GM19239 (cell line): Measurements from ENCODE around the gene OTOF.

Experiments
- DNase-seq: peaks from one replicate; pipeline ENCODE4 v3.0.0; 2011; ENCODE audit warnings: low spot score; ENCODE audit not compliant: insufficient read length
- FAIRE-seq: peaks from 2 replicates; lab custom pipeline; 2011; peaks lifted over from hg19 to GRCh38; lab: Jason Lieb, UNC

OTOF gene

DNA sequence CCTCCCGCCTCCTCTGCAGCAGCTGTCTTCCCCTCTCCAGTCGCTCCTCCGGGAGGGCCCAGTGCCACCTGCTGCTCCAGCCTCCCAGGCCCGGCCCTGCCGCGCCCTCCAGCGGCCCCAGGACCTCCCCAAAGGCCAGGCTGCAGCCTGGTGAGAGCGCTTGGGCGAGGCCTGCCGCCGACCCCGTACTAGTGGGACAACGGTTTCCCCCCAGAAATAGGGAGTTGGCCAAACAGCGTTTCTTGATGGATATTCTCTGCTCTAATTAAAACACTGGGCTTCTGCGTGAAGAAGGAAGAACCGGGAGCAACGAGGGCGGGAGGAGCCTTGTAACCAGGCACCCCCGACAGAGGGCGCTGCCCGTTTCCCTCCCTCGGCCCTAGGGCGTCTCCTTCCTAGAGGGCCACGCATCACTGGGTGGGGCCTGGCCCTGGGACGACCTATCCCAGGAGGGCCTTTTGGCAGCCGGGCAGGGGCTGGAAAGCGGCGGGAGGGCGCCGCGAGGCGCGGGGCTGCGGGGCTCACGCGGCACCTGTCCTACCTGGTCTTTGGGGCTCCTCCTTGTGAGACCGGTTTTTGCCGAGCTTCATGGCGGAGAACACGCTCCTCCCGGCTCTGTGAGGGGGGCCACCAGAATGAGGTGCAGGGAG lies 25.4 kb upstream of the OTOF start:
- DNase-seq (peak; percentile 88), FAIRE-seq (peak; percentile 71)

DNA sequence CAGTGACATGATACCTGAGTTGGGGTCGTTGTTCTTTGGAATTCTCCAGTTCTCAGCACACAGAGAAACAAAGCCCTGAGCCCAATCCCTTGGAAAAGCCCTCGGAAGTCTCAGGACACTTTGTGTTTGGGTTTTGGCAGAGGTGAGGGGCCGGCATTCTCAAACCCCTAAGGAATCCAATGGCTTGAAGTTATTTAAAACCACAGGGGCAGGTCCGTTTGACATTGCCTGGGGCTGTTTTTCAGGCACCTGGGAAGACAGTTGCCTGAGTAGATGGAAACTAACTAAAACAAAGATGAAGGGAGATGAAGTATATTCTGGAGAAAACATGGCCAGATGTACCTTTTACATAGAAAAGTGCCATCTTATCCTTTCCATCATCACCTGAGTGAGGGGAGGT lies 22.5 kb upstream of the OTOF start:
- FAIRE-seq, result no peak
- DNase-seq, result no peak

DNA sequence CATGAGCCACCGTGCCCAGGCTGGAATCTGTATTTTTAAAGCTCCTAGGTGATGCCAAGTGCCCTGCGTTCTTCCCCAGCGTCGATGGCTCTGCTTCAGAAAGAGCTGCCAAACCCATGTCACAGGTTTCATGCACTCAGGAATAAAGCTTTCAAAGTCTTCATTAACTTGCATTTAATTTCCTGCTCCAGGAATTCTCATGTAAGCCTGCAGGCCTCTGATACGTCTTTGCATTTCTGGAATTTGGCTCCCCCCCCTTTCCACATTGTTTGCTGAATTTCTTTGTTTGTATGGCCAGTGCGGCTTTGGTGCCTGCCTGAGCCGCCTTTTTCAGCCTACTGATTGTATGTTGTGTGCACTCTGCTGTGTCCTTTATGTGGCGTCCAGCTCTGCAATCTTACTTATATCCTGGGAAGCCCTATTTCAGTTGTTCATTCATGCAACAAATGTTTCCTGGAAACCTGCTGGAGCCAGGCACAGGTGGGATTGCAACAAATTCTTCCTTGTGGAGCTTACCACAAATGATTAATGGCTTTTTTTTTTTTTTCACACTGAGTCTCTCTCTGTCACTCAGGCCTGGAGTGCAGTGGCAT lies 17.9 kb upstream of the OTOF start:
- no peak for DNase-seq
- FAIRE-seq, result no peak

DNA sequence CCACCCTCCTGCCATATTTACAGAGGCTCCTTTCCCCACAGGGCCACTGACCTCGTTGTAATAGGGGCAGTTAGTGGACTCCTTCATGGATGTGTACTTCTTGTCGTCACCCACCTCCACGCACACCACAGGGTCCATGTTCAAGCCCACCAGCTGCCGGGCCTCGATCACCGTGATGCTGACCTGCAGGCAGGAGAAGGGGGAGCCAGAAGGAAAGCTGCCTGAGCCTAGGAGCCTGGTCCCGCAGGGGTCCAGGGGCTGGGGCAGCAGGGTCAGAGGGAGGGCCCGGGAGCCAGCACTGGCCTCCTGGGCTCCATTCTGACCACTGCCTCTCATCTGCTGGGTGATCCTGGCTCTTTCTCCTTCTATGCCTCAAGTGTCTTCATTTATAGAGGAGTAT lies 17.0 kb upstream of the OTOF start:
- FAIRE-seq (no peak), DNase-seq (no peak)

DNA sequence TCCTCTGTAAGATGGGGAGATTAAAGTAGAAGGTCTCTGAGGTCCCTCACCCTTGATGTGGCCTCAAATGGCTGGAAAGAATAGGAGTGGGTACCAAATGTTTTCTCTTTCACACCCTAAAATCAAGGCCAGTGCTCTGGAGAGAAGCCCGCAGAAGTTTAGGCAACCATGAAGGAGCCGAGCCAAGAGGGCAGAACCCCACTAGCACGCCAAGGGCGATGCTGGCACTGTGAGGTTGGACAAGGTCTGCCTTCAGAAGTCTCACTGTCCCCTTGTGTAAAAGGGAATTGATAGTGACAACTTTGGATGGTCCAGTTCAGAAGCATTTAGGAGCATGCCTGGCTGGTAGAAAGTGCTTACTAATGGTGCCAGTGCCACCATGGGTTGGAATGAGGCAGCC lies 16.3 kb upstream of the OTOF start:
- no peak for DNase-seq
- no peak for FAIRE-seq

DNA sequence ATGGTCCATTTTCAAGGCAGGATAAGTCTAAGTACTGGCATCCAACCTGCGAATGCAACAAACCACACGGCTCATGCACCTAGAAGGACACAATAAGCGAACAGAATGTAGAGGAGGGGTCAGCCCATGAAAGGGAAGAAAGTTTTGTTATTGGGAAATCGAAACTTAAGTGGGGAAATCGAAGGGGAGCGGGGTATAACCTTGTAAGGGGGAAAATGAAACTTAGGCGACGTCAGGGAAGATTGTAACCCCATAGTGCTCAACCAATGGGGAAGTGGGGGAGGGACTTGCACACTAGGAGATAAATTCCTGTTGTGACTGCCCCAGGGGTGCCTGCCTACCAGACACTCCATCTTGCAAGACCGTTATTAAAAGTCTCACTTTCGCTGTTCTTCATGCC lies 15.6 kb upstream of the OTOF start:
- FAIRE-seq (no peak), DNase-seq (no peak)

DNA sequence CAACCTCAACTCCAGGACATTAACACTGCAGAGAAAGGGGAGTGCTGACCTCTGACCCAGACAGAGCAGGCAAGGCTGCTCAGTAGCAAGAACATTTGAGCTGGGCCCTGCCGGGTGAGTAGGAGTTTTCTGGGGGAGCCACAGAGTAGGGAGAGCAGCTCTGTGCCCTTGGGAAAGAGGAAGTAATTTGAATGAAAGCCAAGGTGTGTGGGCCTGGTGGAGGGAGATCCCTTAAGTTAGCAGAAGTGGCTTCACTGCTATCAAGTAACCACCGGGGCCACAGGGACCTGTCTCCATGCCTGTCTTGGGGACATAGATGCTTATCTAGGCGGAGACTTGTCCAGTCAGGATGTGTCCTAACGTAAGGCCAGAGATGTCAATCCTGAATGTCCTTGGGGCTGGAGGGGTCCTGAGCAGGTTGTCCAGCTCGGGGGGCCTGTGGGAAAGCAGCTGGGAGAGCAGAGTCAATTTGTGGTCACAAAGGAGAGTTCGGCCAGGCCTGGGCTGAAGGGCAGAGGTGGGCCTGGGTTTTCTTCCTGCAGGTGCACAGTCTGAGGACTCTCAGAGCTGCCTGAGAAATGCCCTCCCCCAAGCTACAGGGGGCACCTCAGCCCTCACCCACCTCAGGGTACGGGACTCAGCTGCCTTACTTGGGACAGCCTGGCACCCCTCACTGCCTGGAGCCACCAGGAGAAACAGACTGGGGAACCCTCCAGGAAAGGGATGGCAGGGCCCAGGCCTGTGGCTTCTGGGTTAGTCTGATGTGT lies 15.0 kb upstream of the OTOF start:
- DNase-seq (no peak), FAIRE-seq (no peak)

DNA sequence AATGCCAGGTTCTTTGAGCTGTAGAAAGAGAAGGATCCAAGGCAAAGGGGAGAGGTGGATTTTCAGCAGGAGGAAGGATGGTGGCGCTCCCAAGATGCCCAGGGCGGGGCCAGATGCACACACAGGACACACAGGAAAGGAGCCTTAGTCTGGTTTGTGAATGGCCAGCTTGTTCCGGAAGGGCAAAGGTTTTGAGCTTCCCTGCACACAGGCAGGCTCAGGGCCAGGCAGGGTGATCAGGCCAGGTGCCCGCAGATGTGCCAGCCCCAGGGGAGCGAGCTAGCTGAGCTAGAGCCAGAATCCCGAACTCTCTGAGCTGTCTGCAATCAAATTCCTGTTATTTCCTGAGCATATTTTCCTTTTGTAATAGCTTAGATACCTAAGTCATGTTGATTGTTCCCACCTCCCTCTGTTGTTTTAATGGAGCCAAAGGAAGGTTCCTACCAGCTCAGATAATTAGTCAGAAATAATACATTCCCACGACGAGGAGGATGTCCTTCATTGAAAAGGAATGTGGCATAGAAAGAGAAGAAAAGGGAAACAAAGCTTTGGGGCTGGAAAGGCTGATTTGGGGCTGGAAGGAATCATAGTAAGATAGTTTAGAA lies 13.7 kb upstream of the OTOF start:
- FAIRE-seq, result no peak
- DNase-seq, result no peak

DNA sequence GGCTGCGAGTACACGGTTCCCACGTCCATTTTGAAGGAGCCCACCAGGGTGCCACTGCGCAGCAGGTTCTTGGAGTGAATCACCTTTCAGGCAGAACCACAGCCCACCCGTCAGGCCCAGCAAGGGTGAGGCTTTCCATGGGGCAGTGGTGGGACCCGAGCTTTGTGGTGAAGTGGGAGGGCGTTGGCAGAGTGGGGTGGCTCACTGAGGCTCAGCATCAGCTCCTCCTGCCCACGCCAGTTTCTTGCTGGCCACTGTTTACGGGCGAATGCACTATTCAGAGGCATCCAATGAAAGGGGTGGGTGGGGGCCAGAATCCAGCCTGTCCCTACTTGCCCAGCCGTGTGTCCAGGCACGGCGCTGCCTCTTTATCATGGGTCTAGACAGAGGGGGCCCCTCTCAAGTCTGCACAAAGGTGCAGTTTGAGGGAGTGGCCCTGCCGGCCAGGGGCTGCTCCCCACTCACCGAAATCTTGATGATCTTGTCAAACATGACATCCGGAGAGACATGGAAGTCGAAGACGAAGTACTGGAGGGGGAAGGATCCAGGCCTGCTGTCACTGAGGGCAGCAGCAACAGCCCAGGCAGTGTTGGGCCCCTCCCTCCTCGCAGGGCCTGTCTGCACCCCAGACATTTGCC lies 11.4 kb upstream of the OTOF start:
- FAIRE-seq (no peak), DNase-seq (no peak)

DNA sequence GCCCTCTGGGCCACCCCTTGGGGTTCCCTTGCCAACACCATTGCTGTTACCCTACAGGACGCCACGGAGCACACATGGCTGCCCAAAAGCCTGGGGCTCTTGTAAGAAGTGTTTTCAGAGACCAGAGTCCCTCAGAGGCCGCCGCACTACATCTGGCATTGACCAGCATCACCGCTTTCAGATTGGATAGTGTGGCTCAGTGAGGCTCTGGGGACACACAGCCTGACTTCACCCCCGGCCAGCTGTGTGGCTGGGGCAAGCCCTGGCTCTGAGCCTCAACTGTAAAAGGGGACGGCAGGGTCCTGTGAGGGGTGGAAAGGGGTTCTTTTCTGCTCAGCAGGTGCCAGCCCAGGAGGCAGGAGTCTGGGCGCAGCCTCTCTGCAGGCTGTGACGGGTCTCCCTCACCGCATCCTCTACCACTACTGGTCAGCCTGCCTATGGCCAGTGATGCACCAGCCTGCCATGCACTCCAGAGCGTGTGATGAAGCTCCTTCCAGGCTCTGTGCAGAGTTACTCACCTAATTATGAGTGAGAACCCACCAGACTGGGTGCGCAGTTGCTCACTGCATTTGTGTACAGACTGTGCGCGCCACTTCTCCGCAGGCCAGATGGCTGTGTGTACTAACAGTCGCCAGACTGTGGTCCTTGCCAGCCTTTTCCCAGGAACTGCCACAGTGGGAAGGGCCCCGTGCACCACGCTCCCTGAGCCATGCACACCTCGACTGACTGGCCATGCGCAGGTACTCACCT lies 10.7 kb upstream of the OTOF start:
- FAIRE-seq (no peak), DNase-seq (no peak)

DNA sequence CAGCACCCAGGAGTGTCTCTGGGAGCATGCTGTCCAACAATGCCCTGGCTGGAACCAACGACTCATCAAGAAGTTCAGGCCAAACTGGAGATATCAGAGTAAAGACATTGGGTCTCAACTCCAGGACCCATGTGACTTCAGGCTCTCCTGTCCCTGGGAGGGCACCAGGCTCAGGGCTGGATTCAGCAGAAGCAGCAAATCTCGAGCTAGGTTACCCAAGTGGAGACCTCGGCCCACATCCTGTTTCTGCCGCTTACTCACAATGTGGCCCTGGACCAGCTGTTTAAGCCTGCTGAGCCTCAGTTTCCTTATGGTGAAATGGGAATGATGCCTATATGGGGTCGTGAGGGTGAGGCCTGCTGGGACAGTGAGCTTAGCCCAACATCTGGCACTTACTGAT lies 9.3 kb upstream of the OTOF start:
- FAIRE-seq, result no peak
- DNase-seq, result no peak

DNA sequence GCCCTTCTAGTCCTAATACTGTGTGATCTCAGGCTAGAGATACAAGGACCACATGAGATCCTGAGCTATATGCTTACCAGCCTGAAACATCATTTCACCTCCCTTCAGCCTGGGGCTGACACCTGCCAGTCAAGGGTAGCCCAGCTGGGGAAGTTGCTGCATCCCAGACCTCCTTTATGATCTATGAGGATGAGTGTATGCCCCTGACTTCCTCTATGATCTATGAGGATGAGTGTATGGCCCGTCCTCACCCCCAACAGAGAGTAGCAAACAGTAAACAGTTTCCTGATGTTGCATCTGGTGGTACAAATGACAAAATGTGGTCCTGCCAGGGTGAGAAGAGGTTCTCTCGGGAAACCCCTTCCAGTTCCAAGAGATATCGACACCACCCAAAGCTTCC lies 8.9 kb upstream of the OTOF start:
- FAIRE-seq (no peak), DNase-seq (no peak)

DNA sequence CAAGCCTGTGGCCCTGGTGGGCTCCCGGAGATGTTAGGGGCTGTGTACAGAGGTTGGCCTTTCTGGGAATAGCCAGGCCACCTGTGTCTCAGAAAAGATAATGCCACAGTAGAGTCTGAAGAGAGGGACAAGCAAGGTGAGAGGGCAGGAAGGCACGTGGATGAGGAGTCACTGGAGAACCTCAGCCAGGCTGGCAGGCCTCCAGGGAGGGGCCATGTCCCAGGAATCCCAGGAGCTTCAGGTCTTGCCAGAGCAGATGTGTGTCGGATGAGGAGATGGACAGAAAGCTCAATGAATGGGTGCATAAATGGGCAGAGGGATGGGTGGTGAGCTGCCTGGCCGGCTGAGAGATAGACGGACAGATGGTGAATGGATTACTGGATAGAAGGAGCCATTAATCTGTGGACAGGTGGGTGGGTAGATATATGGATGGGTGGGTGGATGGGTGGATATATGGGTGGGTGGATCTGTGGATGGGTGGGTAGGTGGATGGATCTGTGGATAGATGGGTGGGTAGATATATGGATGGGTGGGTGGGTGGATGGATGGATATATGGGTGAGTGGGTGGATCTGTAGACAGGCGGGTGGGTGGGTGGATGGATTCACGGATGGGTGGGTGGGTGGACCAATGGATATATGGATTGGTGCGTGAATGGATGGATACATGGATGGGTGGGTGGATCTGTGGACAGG lies 7.9 kb upstream of the OTOF start:
- no peak for FAIRE-seq

DNA sequence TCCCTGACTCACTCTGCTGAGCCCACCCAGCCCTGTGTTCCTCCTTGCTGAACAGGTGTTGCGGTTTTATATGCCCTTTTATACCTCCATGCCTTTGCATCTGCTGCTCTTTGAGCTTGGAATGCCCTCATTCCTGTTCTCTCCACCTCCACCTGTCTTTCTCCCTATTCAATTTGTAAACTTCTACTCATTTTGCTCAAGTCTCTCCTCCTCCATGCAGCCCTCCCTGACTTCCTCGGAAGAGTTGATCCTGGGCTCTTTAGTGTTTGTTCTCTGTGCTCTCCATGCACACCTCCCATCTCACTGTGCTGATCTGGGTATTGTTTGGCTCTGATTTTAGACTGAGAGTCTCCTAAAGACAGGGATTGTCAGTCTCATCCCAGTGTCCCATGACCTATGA lies 7.2 kb upstream of the OTOF start:
- DNase-seq (no peak), FAIRE-seq (no peak)

More for the DNA sequence above, 7.9 kb upstream of the OTOF start:
- DNase-seq, result no peak

DNA sequence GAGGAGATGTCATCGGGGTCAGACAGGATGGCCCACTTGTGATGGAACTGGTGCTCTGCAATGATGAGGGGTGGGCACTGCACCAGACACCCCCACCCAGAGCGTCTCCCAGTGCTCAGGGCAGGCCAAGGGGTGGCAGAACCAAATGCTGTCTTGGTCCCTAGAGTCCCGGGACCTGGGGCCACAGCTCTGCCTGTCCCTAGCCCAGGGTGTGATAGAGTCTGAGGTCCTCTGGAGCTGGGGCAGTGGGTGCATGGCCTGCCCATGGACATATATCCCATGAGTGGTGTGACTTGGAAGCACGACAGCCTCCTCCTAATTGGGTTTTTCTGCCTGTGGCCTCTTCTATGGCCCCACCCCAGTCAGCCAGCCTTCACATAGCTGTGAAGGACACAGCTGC lies 6.7 kb upstream of the OTOF start:
- FAIRE-seq (no peak), DNase-seq (no peak)

DNA sequence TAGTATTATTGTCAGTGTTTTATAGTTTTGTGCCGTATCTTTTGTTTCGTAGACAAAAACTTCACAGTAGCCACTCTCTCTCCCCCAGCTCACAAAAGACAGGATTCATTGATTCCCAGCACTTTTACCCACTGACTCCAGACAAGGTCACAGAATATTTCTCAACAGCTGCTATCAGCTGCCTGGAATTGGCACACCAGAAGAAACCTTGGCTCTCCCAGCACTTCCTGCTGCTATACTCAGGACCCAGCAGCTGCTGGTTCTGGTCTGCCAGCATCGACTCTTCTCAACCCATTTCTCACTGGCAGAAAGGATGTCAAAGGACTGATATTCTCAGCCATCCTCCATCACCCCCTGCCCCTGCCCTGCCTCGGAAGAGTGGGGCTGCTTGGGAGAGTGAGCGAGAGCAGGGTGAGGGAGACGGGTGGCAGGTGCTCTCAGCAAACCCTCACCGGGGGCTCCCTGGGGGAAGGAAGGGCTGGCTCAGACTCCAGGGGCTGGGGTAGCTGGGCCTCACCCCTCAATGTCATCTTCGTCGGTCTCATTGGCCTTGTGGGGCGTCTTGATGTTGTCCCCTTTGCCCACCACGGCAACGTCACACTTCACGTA lies 6.1 kb upstream of the OTOF start:
- FAIRE-seq, result no peak

DNA sequence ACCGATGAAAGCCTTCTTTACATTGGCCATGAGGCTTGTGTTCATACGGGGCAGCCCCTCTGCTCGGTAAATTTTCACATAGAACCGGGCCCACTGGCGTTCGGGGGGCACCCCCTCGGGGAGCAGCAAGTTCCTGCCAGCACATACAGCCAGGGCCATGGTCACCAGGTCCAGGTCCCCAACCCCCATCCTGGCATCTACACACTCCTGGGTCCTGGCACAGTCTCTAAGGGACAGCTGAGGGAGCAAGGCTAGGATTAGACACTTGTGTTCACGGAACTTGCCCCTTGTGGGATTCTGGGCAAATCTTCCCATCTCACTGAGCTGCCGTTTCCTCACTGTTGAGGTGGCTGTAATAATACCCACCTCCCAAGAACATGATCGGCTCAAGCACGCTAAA lies 5.6 kb upstream of the OTOF start:
- no peak for FAIRE-seq
- no peak for DNase-seq

More for the DNA sequence above, 6.1 kb upstream of the OTOF start:
- no peak for DNase-seq

DNA sequence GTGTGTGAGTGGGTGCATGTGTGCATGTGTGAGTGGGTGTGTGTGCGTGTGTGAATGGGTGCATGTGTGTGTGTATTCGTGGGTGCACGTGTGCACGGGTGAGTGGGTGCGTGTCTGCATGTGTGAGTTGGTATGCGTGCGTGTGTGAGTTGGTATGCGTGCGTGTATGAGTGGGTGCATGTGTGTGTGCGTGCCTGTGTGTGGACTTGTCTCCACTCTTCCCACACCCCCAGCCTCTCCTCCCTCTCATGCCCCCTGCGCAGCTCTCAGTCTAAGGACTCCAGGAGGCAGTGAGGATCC lies 5.1 kb upstream of the OTOF start:
- FAIRE-seq, result no peak

More for the DNA sequence above, 5.1 kb upstream of the OTOF start:
- no peak for DNase-seq
